Keratinocyte (primary cell): ENCODE results near the gene PLXNA2.

Experiments
- CTCF ChIP-seq, 3 experiments: IDR thresholded peaks in 1 of 3; conservative IDR thresholded peaks in 1 of 3; optimal IDR thresholded peaks in 1 of 3; 2 replicates in 2 of 3; 3 replicates in 1 of 3; pipeline versions ENCODE3 to v1.5.1; 2011; ENCODE audit warnings: low read length in 3 of 3, mild to moderate bottlenecking in 3 of 3, moderate library complexity in 2 of 3, control low read depth in 1 of 3, inconsistent platforms in 1 of 3; ENCODE audit not compliant: insufficient read depth in 2 of 3; ENCODE audit errors: extremely low read depth in 1 of 3
- EZH2 ChIP-seq: IDR thresholded peaks from one replicate; pipeline ENCODE4 v1.6.1; 2012; ENCODE audit warnings: inconsistent platforms, mild to moderate bottlenecking, low read length, moderate library complexity

- TF ChIP-seq CTCF (optimal IDR thresholded peaks at IDR 0.05 in 1 of 3, IDR thresholded peaks at IDR 0.05 in 1 of 3, conservative IDR thresholded peaks at IDR 0.05 in 1 of 3; ENCODE audit: extremely low read depth in 1 of 3, insufficient read depth in 2 of 3, low read length in 3 of 3) (no peak), EZH2 (no peak)
Observed at GRCh38 chr1:208133355-208133754, 110.8 kb downstream of the PLXNA2 start.
